MCF 10A (cell line): ENCODE measurements around the gene GIMAP2. TPM values are rescaled to one million over a fixed set of nuclear protein-coding genes. Genes with fewer than 3 reads are reported as not detected.

Source experiments
- BruUV-seq: library from RNA; stranded (reverse); fragments of 400-500 nt; replicated peaks from 2 replicates; lab custom pipeline; 2021; lab: Mats Ljungman, UMichigan
- CTCF ChIA-PET: fragments of 300-600 bp; sonication (Branson Sonifier 250); formaldehyde crosslinking; extraction: SDS; loops from one replicate; lab custom pipeline; 2021; ENCODE audit warnings: antibody characterized with exemption, inconsistent platforms; lab: Yijun Ruan, JAX
- POLR2A ChIA-PET: fragments of 300-600, 350-650 bp; sonication (Branson Sonifier 250); formaldehyde crosslinking; extraction: SDS; loops from one replicate; lab custom pipeline; 2020; ENCODE audit warnings: antibody characterized with exemption, inconsistent platforms; lab: Yijun Ruan, JAX
- DNase-seq: peaks from one replicate; pipeline ENCODE4 v3.0.0-alpha.2; 2018; ENCODE audit not compliant: unreplicated experiment
- H3K27ac Mint-ChIP-seq: one replicate; pipeline ENCODE4 v1.8.0; 2022; ENCODE audit warnings: mild to moderate bottlenecking, low read depth, mixed read lengths; ENCODE audit not compliant: unreplicated experiment
- H3K27me3 Mint-ChIP-seq: one replicate; pipeline ENCODE4 v1.8.0; 2022; ENCODE audit warnings: mixed read lengths; ENCODE audit not compliant: insufficient read depth, unreplicated experiment
- H3K36me3 Mint-ChIP-seq: one replicate; pipeline ENCODE4 v1.8.0; 2022; ENCODE audit warnings: mild to moderate bottlenecking, moderate library complexity, mixed read lengths; ENCODE audit not compliant: insufficient read depth, unreplicated experiment
- H3K4me1 Mint-ChIP-seq: one replicate; pipeline ENCODE4 v1.8.0; 2022; ENCODE audit warnings: mixed read lengths; ENCODE audit not compliant: insufficient read depth, unreplicated experiment
- H3K4me3 Mint-ChIP-seq: one replicate; pipeline ENCODE4 v1.8.0; 2022; ENCODE audit warnings: mild to moderate bottlenecking, moderate library complexity, mixed read lengths; ENCODE audit not compliant: unreplicated experiment
- H3K9me3 Mint-ChIP-seq: one replicate; pipeline ENCODE4 v1.8.0; 2022; ENCODE audit warnings: mixed read lengths; ENCODE audit not compliant: unreplicated experiment
- intact Hi-C: fragments of 100-400 bp; cut with micrococcal nuclease; formaldehyde crosslinking; loops from 2 replicates; pipeline ENCODE4 v1.14.1; 2022
- total RNA-seq: library from RNA; stranded (reverse); gene quantifications from 2 replicates; pipeline ENCODE4 v1.2.3, GENCODE V29; 2022
- TF ChIP-seq, protein P1 (sequence below): fragments of 200-600 bp; IDR thresholded peaks from one replicate; pipeline ENCODE4 v1.8.0; 2022; ENCODE audit warnings: antibody characterized with exemption, mild to moderate bottlenecking; ENCODE audit not compliant: unreplicated experiment

GIMAP2 gene
- total RNA-seq, 1 experiment from 2014 or later, result not detected

GRCh38 chr7:150665089-150665748, 20.3 kb upstream of the GIMAP2 start:
- intact Hi-C loops, result no loop called here
- no TSS peak for BruUV-seq
- TF ChIP-seq, protein P1, sequence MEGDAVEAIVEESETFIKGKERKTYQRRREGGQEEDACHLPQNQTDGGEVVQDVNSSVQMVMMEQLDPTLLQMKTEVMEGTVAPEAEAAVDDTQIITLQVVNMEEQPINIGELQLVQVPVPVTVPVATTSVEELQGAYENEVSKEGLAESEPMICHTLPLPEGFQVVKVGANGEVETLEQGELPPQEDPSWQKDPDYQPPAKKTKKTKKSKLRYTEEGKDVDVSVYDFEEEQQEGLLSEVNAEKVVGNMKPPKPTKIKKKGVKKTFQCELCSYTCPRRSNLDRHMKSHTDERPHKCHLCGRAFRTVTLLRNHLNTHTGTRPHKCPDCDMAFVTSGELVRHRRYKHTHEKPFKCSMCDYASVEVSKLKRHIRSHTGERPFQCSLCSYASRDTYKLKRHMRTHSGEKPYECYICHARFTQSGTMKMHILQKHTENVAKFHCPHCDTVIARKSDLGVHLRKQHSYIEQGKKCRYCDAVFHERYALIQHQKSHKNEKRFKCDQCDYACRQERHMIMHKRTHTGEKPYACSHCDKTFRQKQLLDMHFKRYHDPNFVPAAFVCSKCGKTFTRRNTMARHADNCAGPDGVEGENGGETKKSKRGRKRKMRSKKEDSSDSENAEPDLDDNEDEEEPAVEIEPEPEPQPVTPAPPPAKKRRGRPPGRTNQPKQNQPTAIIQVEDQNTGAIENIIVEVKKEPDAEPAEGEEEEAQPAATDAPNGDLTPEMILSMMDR, result no peak
- no peak overlapping the region for H3K4me3 Mint-ChIP-seq
- no peaks in the 10 kb centered on the region for H3K4me1 Mint-ChIP-seq
- no peak for DNase-seq
- no peaks in the 10 kb centered on the region for H3K9me3 Mint-ChIP-seq
- no peaks in the 10 kb centered on the region for H3K27me3 Mint-ChIP-seq
- ChIA-PET CTCF (interaction anchor here (0.6 kb wide), 1 partner anchor 220 kb away, joined by 4 read pairs; no protein-coding TSS in a partner anchor), POLR2A (no interaction called here)
- H3K27ac Mint-ChIP-seq, result no peak overlapping the region
- H3K36me3 Mint-ChIP-seq, result no peaks in the 10 kb centered on the region

DNA sequence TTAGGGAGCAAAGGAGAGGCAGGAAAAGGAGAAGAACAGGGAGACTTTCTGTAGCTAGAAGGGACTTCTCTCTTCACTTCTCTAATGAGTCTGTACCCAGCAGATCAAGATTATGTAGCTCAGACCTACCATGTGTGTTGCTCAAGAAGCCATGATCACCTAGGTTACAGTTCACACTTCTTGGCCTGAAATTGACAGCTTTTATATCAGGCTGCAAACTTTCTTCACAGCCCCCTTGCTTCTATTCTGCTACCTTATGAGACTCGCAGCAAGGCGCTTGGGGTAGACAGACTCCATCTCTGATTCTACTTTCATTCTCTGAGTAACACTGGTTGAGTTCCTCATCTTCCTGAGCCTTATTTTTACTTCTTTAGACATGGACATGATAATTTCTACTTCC, 19.6 kb upstream of the GIMAP2 start:
- no peak overlapping the region for H3K27ac Mint-ChIP-seq
- no peak overlapping the region for H3K4me3 Mint-ChIP-seq
- no peaks in the 10 kb centered on the region for H3K4me1 Mint-ChIP-seq
- no peaks in the 10 kb centered on the region for H3K36me3 Mint-ChIP-seq
- no TSS peak for BruUV-seq
- intact Hi-C loops, result no loop called here
- no peak for DNase-seq
- TF ChIP-seq, protein P1, result no peak
- ChIA-PET CTCF (no interaction called here), POLR2A (no interaction called here)
- H3K27me3 Mint-ChIP-seq, result no peaks in the 10 kb centered on the region
- no peaks in the 10 kb centered on the region for H3K9me3 Mint-ChIP-seq

DNA sequence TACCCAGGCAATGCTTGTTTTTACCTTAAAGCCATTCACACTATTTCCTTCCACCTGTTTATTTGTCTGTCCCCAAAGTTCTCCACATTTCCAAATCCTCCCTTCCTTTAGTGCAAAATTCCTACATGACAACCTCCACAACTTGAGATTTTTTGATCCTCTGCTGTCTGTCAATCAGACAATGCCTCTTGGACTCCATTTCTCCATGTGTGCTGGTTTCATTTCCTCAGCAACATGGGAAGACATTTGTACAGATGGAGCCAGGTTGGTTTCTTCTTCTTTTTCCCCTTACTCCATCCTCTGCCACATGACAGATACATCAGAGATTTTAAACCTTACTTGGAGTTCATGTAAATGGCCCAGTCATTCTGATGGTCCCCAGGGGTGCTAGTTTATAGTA, 19.1 kb upstream of the GIMAP2 start:
- no peaks in the 10 kb centered on the region for H3K36me3 Mint-ChIP-seq
- intact Hi-C loops, result no loop called here
- no peaks in the 10 kb centered on the region for H3K9me3 Mint-ChIP-seq
- no peaks in the 10 kb centered on the region for H3K27me3 Mint-ChIP-seq
- no peak overlapping the region for H3K4me3 Mint-ChIP-seq
- no peaks in the 10 kb centered on the region for H3K4me1 Mint-ChIP-seq
- ChIA-PET CTCF (no interaction called here), POLR2A (no interaction called here)
- DNase-seq, result no peak
- H3K27ac Mint-ChIP-seq, result no peak overlapping the region
- no TSS peak for BruUV-seq
- TF ChIP-seq, protein P1, result no peak

- no peaks in the 10 kb centered on the region for H3K27me3 Mint-ChIP-seq
- H3K4me1 Mint-ChIP-seq, result no peaks in the 10 kb centered on the region
- DNase-seq, result no peak
- intact Hi-C loops, result no loop called here
- H3K9me3 Mint-ChIP-seq, result no peaks in the 10 kb centered on the region
- no peak overlapping the region for H3K4me3 Mint-ChIP-seq
- TF ChIP-seq, protein P1, result no peak
- ChIA-PET CTCF (no interaction called here), POLR2A (interaction anchor here (0.6 kb wide), 1 partner anchor 37 kb away, joined by 3 read pairs; no protein-coding TSS in a partner anchor)
- BruUV-seq, result no TSS peak
- no peak overlapping the region for H3K27ac Mint-ChIP-seq
- no peaks in the 10 kb centered on the region for H3K36me3 Mint-ChIP-seq
Observed at GRCh38 chr7:150668472-150668911, 17.0 kb upstream of the GIMAP2 start.
